ENCODE data around the gene EXTL1.

The EXTL1 gene

GRCh38 chr1:26043765-26044164 lies 22.2 kb downstream of the EXTL1 start:
- H3K4me3 ChIP-seq (ENCODE audit: low read length): no peak overlapping the region
- no peak for DNase-seq (ENCODE audit: low read depth)
- TF ChIP-seq CTCF (conservative IDR thresholded peaks at IDR 0.05; ENCODE audit: low read depth, low read length): no peak

- no peak for TF ChIP-seq CTCF (conservative IDR thresholded peaks at IDR 0.05; ENCODE audit: low read depth, low read length)
- no peak overlapping the region for H3K4me3 ChIP-seq (ENCODE audit: low read length)
- DNase-seq (ENCODE audit: low read depth): no peak
Observed at GRCh38 chr1:26044414-26044813, 22.8 kb downstream of the EXTL1 start.

- no peak for DNase-seq (ENCODE audit: low read depth)
- H3K4me3 ChIP-seq (ENCODE audit: low read length): no peak overlapping the region
- TF ChIP-seq CTCF (conservative IDR thresholded peaks at IDR 0.05; ENCODE audit: low read depth, low read length): no peak
Observed at GRCh38 chr1:26044971-26045721, 23.6 kb downstream of the EXTL1 start.

- no peak for DNase-seq (ENCODE audit: low read depth)
- H3K4me3 ChIP-seq (ENCODE audit: low read length): no peak within 1 kb of the TSS
- no peak for TF ChIP-seq CTCF (conservative IDR thresholded peaks at IDR 0.05; ENCODE audit: low read depth, low read length)
Observed at GRCh38 chr1:26045722-26046245, 24.2 kb downstream of the EXTL1 start, which contains the start of gene SLC30A2. SLC30A2 (minus strand) TSS chr1:26046118; CDS start chr1:26045896, 222 bp downstream.

GRCh38 chr1:26046246-26047095 lies 24.9 kb downstream of the EXTL1 start:
- H3K4me3 ChIP-seq (ENCODE audit: low read length): no peak overlapping the region
- DNase-seq (ENCODE audit: low read depth): no peak
- TF ChIP-seq CTCF (conservative IDR thresholded peaks at IDR 0.05; ENCODE audit: low read depth, low read length): no peak

- H3K4me3 ChIP-seq (ENCODE audit: low read length): no peak overlapping the region
- no peak for DNase-seq (ENCODE audit: low read depth)
- TF ChIP-seq CTCF (conservative IDR thresholded peaks at IDR 0.05; ENCODE audit: low read depth, low read length): no peak
Observed at GRCh38 chr1:26047278-26047874, 25.8 kb downstream of the EXTL1 start.
